Upper lobe of left lung (tissue), 6 donors: Measurements from ENCODE around the gene PLXNA2. TPM values are rescaled to one million over a fixed set of nuclear protein-coding genes. Genes with fewer than 3 reads are reported as not detected.

Source experiments
- ATAC-seq, 2 donors: fragments of 200-7000 bp; cut with Tn5 transposase; one replicate each; pipeline ENCODE4 v1.9.1; 2022; ENCODE audit warnings: mild to moderate bottlenecking in 2 of 2, moderate library complexity in 2 of 2; ENCODE audit not compliant: low FRiP score in 2 of 2
- DNase-seq, 2 donors: peaks; one replicate each; pipeline ENCODE4 v3.0.0-alpha.2; 2019 to 2020
- H3K27ac ChIP-seq, 4 donors: fragments of 200-600 bp; sonication (generic); one replicate each; pipeline ENCODE4 v1.5.1; 2016 to 2019
- H3K27me3 ChIP-seq, 4 donors: fragments of 200-600 bp; sonication (generic); one replicate each; pipeline ENCODE4 v1.5.1; 2017 to 2019
- H3K36me3 ChIP-seq, 4 donors: fragments of 200-600 bp; sonication (generic); one replicate each; pipeline ENCODE4 v1.5.1; 2016 to 2019
- H3K4me1 ChIP-seq, 4 donors: fragments of 200-600 bp; sonication (generic); one replicate each; pipeline ENCODE4 v1.5.1; 2018 to 2019
- H3K4me3 ChIP-seq, 4 donors: fragments of 200-600 bp; sonication (generic); one replicate each; pipeline ENCODE4 v1.5.1; 2017 to 2019; ENCODE audit warnings: mild to moderate bottlenecking in 2 of 4, moderate library complexity in 1 of 4
- H3K9me3 ChIP-seq, 4 donors: fragments of 200-600 bp; sonication (generic); one replicate each; pipeline ENCODE4 v1.5.1; 2018 to 2019
- CTCF ChIP-seq, 6 experiments: fragments of 450-650 bp in 4 of 6; fragments of 200-600 bp in 2 of 6; sonication (generic) in 2 of 6; IDR thresholded peaks; one replicate each; pipeline ENCODE4 v1.5.1; 2016 to 2019; ENCODE audit warnings: antibody characterized with exemption in 6 of 6
- EP300 ChIP-seq, 4 donors: sonication (generic); formaldehyde crosslinking; IDR thresholded peaks; one replicate each; pipeline ENCODE4 v1.5.1; 2017; ENCODE audit warnings: antibody characterized with exemption in 4 of 4, control low read depth in 2 of 4
- POLR2A ChIP-seq, 4 donors: fragments of 450-650 bp; IDR thresholded peaks; one replicate each; pipeline ENCODE4 v1.5.1; 2016 to 2017; ENCODE audit warnings: antibody characterized with exemption in 4 of 4, mild to moderate bottlenecking in 2 of 4
- POLR2AphosphoS5 ChIP-seq, 2 donors: sonication (generic); formaldehyde crosslinking; IDR thresholded peaks; one replicate each; pipeline ENCODE4 v1.5.1; 2017; ENCODE audit warnings: antibody characterized with exemption in 2 of 2
- WGBS, 2 donors: methylation state at CpG; one replicate each; pipeline ENCODE4 v1.1.5; 2017 to 2018; 5-methylcytosine and 5-hydroxymethylcytosine counted together
- total RNA-seq, 6 donors: library from RNA; depleted of rRNA in 4 of 6; stranded (reverse); fragments of >200 nt in 4 of 6; gene quantifications; one replicate each; pipeline versions ENCODE4 v1.1.0 to v1.2.1, GENCODE V29; 2016 to 2021
- donor health status: DM: no; HTN: no; CAD: no; lungs with moderate emphysema.
- donor health status: DM: no; HTN: yes; CAD: no; lungs with severe emphysema.

Gene PLXNA2
- total RNA-seq, 6 donors from 2014 or later, result 77.5 to 150 (median 101) TPM

GRCh38 chr1:208174731-208175507 lies 69.3 kb downstream of the PLXNA2 start:
- ATAC-seq (no peak), DNase-seq (no peak)
- TF ChIP-seq POLR2AphosphoS5 (IDR thresholded peaks at IDR 0.05) (no peak), CTCF (IDR thresholded peaks at IDR 0.05) (no peak), EP300 (IDR thresholded peaks at IDR 0.05) (no peak), POLR2A (IDR thresholded peaks at IDR 0.05) (no peak)
- H3K27me3 ChIP-seq, result no peaks in the 10 kb centered on the region
- H3K4me3 ChIP-seq, result no peak overlapping the region
- H3K27ac ChIP-seq, result no peak overlapping the region
- 69 to 73% methylated on average over 6 of the region's 6 CpGs for WGBS, 2 donors
- peaks cover 29 to 52% (median 41%) of the 10 kb centered on the region in 4 donors for H3K4me1 ChIP-seq
- H3K9me3 ChIP-seq, result no peaks in the 10 kb centered on the region
- H3K36me3 ChIP-seq, result no peaks in the 10 kb centered on the region

GRCh38 chr1:208174200-208174599 lies 70.0 kb downstream of the PLXNA2 start:
- ATAC-seq (no peak), DNase-seq (no peak)
- no peak for TF ChIP-seq POLR2AphosphoS5 (IDR thresholded peaks at IDR 0.05)
- TF ChIP-seq CTCF (IDR thresholded peaks at IDR 0.05), result no peak
- TF ChIP-seq EP300 (IDR thresholded peaks at IDR 0.05), result no peak
- no peak for TF ChIP-seq POLR2A (IDR thresholded peaks at IDR 0.05)
- H3K27ac ChIP-seq, result no peak overlapping the region
- 76 to 85% methylated on average over 5 of the region's 5 CpGs for WGBS, 2 donors
- no peak overlapping the region for H3K4me3 ChIP-seq
- H3K9me3 ChIP-seq, result no peaks in the 10 kb centered on the region
- no peaks in the 10 kb centered on the region for H3K36me3 ChIP-seq
- H3K27me3 ChIP-seq, result no peaks in the 10 kb centered on the region
- H3K4me1 ChIP-seq, result peaks cover 22 to 48% (median 35%) of the 10 kb centered on the region in 4 donors

GRCh38 chr1:208173749-208174148 lies 70.4 kb downstream of the PLXNA2 start:
- no peak for TF ChIP-seq EP300 (IDR thresholded peaks at IDR 0.05)
- no peak for TF ChIP-seq CTCF (IDR thresholded peaks at IDR 0.05)
- no peak for TF ChIP-seq POLR2AphosphoS5 (IDR thresholded peaks at IDR 0.05)
- no peak for TF ChIP-seq POLR2A (IDR thresholded peaks at IDR 0.05)
- Histone ChIP-seq H3K4me1 (peaks cover 17 to 48% (median 31%) of the 10 kb centered on the region in 4 donors), H3K27me3 (no peaks in the 10 kb centered on the region), H3K27ac (no peak overlapping the region), H3K36me3 (no peaks in the 10 kb centered on the region), H3K9me3 (no peaks in the 10 kb centered on the region), H3K4me3 (no peak overlapping the region)
- WGBS, 2 donors, result 89% methylated on average over 6 of the region's 6 CpGs
- ATAC-seq, result no peak
- DNase-seq, result no peak

- TF ChIP-seq EP300 (IDR thresholded peaks at IDR 0.05) (no peak), CTCF (IDR thresholded peaks at IDR 0.05) (no peak), POLR2AphosphoS5 (IDR thresholded peaks at IDR 0.05) (no peak), POLR2A (IDR thresholded peaks at IDR 0.05) (no peak)
- Histone ChIP-seq H3K4me1 (peaks cover 5 to 41% (median 23%) of the 10 kb centered on the region in 4 donors), H3K4me3 (no peak overlapping the region), H3K9me3 (no peaks in the 10 kb centered on the region), H3K27me3 (no peaks in the 10 kb centered on the region), H3K36me3 (no peaks in the 10 kb centered on the region), H3K27ac (no peak overlapping the region)
- ATAC-seq (no peak), DNase-seq (no peak)
- 71 to 82% methylated on average over 6 of the region's 6 CpGs for WGBS, 2 donors
These were observed 71.6 kb downstream of the PLXNA2 start for GRCh38 chr1:208172423-208173145.
